SJSA1 (cell line): ENCODE results near the gene NOP56. TPM values are rescaled to one million over a fixed set of nuclear protein-coding genes. Genes with fewer than 3 reads are reported as not detected.

ENCODE experiments used
- DNase-seq, 2 experiments: peaks; one replicate each; pipeline ENCODE4 v3.0.0-alpha.2; 2015 to 2020; ENCODE audit warnings: low spot score in 2 of 2, low read depth in 1 of 2
- H3K27ac ChIP-seq: fragments of 250-450 bp; sonication (Bioruptor Pico); 2 replicates; pipeline ENCODE4 v1.5.1; 2020; ENCODE audit warnings: mild to moderate bottlenecking, moderate library complexity
- H3K27me3 ChIP-seq: fragments of 250-450 bp; sonication (Bioruptor Pico); replicated peaks from 2 replicates; pipeline ENCODE4 v1.5.1; 2020; ENCODE audit warnings: mild to moderate bottlenecking, moderate library complexity
- H3K36me3 ChIP-seq: fragments of 250-450 bp; sonication (Bioruptor Pico); 2 replicates; pipeline ENCODE4 v1.5.1; 2020; ENCODE audit warnings: mild to moderate bottlenecking
- H3K4me1 ChIP-seq: fragments of 250-450 bp; sonication (Bioruptor Pico); replicated peaks from 2 replicates; pipeline ENCODE4 v1.6.1; 2021; ENCODE audit warnings: mild to moderate bottlenecking
- H3K4me3 ChIP-seq: fragments of 250-450 bp; sonication (Bioruptor Pico); 2 replicates; pipeline ENCODE4 v1.5.1; 2020; ENCODE audit warnings: mild to moderate bottlenecking
- H3K9me3 ChIP-seq: fragments of 250-450 bp; sonication (Bioruptor Pico); replicated peaks from 2 replicates; pipeline ENCODE4 v1.5.1; 2020; ENCODE audit warnings: mild to moderate bottlenecking
- total RNA-seq: library from RNA; depleted of rRNA; stranded (reverse); fragments of >200 nt; shearing (Covaris generic); gene quantifications from 2 replicates; pipeline ENCODE4 v1.2.3, GENCODE V29; 2014

Gene NOP56
- total RNA-seq, 1 experiment from 2014 or later = 218 TPM

DNA sequence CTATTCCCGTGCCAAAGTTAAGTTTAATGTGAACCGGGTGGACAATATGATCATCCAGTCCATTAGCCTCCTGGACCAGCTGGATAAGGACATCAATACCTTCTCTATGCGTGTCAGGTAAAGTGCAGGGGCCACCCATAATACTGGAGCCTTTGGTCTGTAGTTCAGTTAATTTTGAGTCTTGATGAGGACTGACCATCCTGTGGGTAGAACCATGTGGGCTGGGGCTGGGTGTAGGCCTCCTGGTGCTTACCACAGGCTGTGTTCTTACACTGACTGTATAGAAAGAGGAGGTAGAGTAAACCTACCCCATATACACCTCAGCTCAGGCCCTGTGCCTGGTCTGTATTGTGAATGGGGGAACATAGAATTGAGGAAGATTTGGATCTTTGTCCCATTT lies 2.4 kb downstream of the NOP56 start:
- Histone ChIP-seq H3K4me1 (peaks cover 17% of the 10 kb centered on the region), H3K36me3 (peaks cover 74% of the 10 kb centered on the region), H3K27ac (no peak overlapping the region), H3K27me3 (no peaks in the 10 kb centered on the region), H3K9me3 (no peaks in the 10 kb centered on the region), H3K4me3 (no peak overlapping the region)
- DNase-seq = no peak

DNA sequence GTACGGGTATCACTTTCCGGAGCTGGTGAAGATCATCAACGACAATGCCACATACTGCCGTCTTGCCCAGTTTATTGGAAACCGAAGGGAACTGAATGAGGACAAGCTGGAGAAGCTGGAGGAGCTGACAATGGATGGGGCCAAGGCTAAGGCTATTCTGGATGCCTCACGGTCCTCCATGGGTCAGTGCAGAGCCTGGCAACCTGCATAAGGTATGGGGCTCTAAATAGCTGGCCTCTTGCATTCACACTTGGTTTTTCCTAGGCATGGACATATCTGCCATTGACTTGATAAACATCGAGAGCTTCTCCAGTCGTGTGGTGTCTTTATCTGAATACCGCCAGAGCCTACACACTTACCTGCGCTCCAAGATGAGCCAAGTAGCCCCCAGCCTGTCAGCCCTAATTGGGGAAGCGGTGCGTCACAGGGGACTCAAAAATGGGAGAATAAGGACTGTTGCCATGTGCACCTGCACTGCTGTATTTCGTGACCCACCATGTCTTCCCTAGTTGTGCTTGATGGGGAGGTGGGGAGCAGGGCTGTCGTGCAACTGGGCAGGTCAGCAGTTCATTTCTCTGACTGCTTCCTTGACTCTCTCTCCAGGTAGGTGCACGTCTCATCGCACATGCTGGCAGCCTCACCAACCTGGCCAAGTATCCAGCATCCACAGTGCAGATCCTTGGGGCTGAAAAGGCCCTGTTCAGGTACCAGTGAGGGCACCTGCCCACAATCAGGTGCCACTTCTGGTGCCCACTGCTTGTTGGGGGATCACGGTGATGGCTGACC lies 3.1 kb downstream of the NOP56 start:
- Histone ChIP-seq H3K27ac (no peak overlapping the region), H3K36me3 (peaks cover 81% of the 10 kb centered on the region), H3K4me1 (peaks cover 17% of the 10 kb centered on the region), H3K9me3 (no peaks in the 10 kb centered on the region), H3K4me3 (no peak overlapping the region), H3K27me3 (no peaks in the 10 kb centered on the region)
- no peak for DNase-seq

DNA sequence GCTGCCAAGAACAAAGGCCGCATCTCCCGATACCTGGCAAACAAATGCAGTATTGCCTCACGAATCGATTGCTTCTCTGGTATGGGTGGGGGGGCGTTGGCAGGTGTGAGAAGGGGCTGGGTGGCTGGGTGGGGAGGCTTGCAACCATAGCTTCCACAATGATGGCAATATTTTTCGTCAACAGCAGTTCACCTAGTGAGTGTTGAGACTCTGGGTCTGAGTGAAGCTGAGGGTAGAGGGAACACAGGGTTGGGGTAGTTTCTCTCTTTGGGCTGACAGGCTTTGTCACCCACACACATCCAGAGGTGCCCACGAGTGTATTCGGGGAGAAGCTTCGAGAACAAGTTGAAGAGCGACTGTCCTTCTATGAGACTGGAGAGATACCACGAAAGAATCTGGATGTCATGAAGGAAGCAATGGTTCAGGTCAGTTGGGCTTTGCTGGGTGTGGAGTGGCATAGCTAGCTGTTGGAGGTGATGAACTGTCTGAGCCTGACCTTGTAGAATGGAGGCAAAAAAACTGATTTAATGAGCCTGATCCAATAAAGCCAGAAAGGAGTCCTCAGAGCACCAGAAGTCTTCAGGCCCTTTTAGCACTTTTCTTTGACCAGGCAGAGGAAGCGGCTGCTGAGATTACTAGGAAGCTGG lies 4.2 kb downstream of the NOP56 start:
- Histone ChIP-seq H3K27ac (no peak overlapping the region), H3K36me3 (peaks cover 89% of the 10 kb centered on the region), H3K9me3 (no peaks in the 10 kb centered on the region)

DNA sequence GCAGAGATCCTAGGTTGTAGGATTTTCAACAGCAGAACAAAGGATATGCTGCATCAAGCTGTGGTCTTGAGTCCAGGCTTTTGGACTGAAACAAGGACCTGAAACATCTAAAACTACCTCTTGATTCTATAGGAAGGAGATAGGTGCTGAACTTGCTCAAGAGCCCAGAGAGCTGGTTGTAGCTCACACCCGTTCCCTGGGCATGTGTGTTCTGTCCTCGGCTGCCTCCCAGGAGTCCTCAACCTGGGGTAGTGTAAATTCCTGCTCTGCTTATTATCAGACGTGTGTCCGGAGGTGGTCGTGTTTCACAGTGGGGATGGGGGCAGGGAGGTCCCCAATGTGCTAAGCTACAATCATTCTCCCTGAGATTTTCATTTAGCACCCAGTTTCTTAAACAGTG lies 4.8 kb downstream of the NOP56 start:
- no peaks in the 10 kb centered on the region for H3K27me3 ChIP-seq
- no peaks in the 10 kb centered on the region for H3K9me3 ChIP-seq
- no peak for DNase-seq
- H3K4me1 ChIP-seq = peaks cover 13% of the 10 kb centered on the region
- no peak overlapping the region for H3K27ac ChIP-seq
- no peak overlapping the region for H3K4me3 ChIP-seq
- H3K36me3 ChIP-seq = peaks cover 95% of the 10 kb centered on the region

More for the DNA sequence above, 4.2 kb downstream of the NOP56 start:
- H3K27me3 ChIP-seq = no peaks in the 10 kb centered on the region
- no peak for DNase-seq
- peaks cover 13% of the 10 kb centered on the region for H3K4me1 ChIP-seq
- H3K4me3 ChIP-seq = no peak overlapping the region

DNA sequence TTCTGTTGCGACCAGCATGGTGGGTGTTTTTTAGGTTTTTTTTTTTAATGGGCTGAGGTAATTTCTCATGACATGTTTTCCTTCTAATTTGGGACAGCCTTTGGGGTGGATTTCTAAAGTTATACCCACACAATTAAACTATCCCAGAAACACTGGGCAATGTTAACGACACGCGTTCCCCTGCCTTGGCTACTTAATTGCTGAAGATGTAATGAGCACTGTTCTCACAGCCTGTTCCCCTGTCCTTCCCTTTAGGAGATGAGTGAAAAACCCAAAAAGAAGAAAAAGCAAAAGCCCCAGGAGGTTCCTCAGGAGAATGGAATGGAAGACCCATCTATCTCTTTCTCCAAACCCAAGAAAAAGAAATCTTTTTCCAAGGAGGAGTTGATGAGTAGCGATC lies 5.2 kb downstream of the NOP56 start:
- H3K4me1 ChIP-seq = peaks cover 13% of the 10 kb centered on the region
- H3K4me3 ChIP-seq = no peak overlapping the region
- peaks cover 97% of the 10 kb centered on the region for H3K36me3 ChIP-seq
- H3K9me3 ChIP-seq = no peaks in the 10 kb centered on the region
- DNase-seq = no peak
- no peak overlapping the region for H3K27ac ChIP-seq
- no peaks in the 10 kb centered on the region for H3K27me3 ChIP-seq

DNA sequence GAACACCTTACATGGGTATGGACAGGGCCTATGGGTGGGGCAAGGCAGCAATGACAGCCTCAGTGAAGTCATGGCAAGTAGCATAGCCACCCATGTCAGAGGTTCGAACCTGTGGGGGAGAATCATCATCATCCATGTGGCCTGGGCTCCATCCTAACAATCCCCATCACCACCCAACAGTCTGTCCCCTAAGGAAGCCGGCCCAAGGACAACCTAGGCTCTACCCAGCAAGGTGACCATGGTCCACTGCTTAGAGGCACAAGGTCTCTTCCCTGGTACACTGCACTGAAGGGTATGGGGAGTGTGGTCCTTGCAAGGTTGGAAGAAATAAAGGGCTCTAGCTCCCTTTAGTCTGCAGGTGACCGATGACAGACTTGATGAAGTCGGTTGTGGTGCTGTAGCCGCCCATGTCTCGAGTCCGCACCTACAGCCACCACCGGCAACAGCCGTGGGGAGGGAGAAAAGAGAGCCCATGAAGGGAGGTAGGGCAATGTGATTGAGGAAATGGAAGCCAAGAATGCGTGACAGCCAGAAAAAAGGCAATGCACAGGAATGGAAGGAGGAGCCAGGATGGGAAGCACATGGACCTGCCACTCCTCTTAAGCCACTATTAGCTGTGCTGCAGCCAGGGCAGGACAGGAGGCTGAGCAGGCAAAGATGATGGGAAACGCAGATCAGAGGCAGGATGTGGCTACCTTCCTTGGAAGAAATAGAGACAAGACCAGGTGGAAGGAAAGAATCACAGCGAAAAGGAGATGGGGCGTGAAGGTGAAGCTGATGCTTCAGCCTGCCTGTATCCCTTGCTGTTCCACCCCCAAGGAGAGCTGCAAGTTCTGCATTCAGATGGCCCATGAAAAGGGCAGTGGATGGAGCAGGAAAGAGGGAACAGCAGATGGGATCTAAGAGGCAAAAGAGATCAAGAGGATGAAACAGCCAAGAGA lies 6.3 kb downstream of the NOP56 start:
- no peak for DNase-seq
- Histone ChIP-seq H3K27me3 (no peaks in the 10 kb centered on the region), H3K4me3 (no peak overlapping the region), H3K27ac (no peak overlapping the region), H3K9me3 (no peaks in the 10 kb centered on the region), H3K36me3 (peaks cover 89% of the 10 kb centered on the region), H3K4me1 (peaks cover 16% of the 10 kb centered on the region)

DNA sequence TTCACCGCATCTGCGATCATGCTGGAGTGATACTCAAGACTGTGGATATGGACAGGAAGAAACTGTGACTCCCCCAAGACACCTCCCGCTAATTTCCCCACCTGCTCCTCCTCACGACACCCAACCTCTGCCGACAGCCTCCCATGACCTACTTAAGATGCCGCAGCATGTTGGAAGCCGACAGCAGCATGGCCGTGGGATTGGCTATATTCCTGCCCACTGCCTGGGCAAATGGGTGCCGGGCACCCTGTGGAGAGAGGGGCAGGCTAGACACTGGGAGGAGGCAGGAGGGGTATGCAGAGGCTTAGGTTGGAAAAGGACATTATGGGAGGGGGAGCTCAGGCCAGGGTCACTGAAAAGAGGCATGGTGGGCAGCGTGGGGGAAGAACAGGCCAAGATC lies 7.1 kb downstream of the NOP56 start:
- Histone ChIP-seq H3K27me3 (no peaks in the 10 kb centered on the region), H3K9me3 (no peaks in the 10 kb centered on the region), H3K27ac (no peak overlapping the region), H3K36me3 (peaks cover 80% of the 10 kb centered on the region), H3K4me3 (no peak overlapping the region), H3K4me1 (peaks cover 10% of the 10 kb centered on the region)
- no peak for DNase-seq

DNA sequence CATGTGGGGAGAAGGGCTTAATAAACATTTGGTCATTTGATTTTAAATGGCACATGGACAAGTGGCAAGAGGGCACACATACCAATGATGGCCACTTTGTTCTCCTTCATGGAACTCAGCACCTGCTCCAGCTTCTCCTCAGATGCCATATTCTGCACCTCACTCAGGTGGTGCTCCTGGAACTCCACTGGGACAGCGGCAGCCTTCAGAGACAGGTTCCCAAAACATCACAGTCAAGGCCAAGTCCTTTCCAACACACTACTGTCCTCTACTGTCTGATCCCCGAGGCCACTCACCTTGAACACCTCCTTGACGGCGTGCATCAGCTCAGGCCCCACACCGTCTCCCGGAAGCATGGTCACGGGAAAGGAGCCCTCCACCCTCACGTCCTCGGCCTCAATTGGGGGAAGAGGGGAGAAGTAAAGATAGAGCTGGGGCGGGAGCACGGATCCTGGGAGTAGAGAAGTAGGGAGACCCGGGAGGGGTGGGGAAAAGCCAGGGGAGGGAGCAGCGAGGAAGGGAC lies 11.0 kb downstream of the NOP56 start:
- H3K4me3 ChIP-seq = peak overlapping the region; percentile 62
- no peaks in the 10 kb centered on the region for H3K27me3 ChIP-seq
- no peak for DNase-seq
- peaks cover 41% of the 10 kb centered on the region for H3K36me3 ChIP-seq
- H3K9me3 ChIP-seq = no peaks in the 10 kb centered on the region
- H3K27ac ChIP-seq = peak overlapping the region; percentile 67
- peaks cover 9% of the 10 kb centered on the region for H3K4me1 ChIP-seq

DNA sequence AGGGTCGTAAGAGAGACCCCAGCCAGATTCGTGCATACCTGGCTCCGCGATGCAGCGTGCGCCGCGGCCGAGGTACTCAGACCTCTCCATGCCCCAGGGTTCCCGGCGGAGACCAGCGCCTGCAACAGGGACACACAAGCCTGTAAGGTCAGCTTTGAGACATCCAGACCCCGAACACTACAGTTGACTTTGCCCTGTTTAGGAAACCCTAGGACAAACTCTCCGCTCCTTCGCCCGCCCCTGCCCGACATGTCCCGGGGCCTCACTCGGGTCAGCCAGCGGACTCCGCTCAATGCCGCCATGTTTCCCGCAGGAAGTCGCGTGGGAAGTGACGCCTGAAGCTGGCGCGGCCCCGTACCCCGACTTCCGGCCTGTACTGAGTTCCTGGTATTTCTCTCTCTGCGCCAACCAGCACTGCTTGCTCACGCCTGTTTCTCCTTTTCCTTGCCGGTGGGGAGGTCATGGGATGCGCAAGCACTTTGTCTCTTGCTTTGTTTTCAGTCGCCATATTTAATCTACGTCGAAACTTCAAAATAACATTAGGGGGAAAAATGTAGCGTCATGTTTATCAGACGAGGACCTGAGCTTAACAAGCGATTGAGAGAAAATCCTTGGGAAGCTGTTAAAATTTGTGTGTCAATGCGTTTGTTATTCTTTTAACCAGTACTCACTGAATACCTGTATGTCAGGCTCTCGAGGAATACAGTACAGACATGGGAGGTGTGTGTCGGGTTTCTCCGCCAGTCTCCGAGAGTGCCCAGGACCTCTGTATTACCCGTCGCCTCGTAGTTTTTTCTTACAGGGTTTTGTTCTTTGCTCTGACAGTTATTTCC lies 11.7 kb downstream of the NOP56 start, which contains the start of gene IDH3B:
Gene IDH3B (minus strand): TSS at position 330 of the 833 bp plus-strand sequence. CDS start 28 bp downstream, at position 302.
- H3K9me3 ChIP-seq = no peaks in the 10 kb centered on the region
- peak; percentile 82 to 90 for DNase-seq
- H3K27me3 ChIP-seq = no peaks in the 10 kb centered on the region
- H3K4me1 ChIP-seq = peaks cover 9% of the 10 kb centered on the region
- peak within 1 kb of the TSS; percentile 67 for H3K27ac ChIP-seq
- peaks cover 35% of the 10 kb centered on the region for H3K36me3 ChIP-seq
- peak within 1 kb of the TSS; percentile 62 for H3K4me3 ChIP-seq

DNA sequence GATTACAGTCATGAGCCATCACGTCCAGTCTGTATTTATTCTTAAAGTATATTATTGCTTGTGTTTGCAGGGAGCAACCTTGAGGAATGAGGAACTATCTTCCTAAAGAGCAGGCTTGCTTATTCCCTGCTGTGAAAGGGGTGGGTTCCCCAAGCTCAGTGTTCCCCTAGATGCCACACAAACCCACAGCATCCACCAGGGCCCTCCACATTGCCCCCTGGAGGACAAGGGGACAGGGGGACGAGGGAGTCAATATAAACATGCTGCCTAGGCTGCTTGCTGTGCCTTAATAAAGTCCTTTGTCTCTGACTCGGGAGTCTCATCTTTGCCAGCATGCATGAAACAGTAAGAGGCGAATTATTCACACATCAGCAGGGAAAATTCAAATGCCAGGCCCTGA lies 19.5 kb downstream of the NOP56 start:
- no peaks in the 10 kb centered on the region for H3K4me1 ChIP-seq
- H3K9me3 ChIP-seq = no peaks in the 10 kb centered on the region
- H3K4me3 ChIP-seq = no peak overlapping the region
- no peaks in the 10 kb centered on the region for H3K27me3 ChIP-seq
- H3K36me3 ChIP-seq = no peaks in the 10 kb centered on the region
- no peak for DNase-seq
- no peak overlapping the region for H3K27ac ChIP-seq

DNA sequence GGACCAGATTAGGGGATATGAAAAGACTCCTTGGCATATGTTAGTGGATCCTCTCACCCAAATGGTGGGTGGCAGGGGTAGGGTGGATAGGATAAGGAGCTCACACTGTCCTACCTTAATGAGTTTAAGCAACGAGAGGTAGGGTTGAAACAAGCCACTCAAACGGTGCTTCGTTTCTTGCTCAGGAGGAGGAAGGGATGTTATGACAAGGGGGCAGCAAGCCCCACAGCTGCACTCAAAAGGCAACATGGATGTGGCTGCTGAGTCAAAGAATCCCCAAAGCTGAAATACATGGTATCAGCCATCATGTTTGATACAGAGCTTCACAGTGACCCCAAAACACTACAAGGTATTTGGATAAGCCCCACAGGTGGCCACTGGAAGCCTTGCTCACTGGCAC lies 20.0 kb downstream of the NOP56 start:
- no peaks in the 10 kb centered on the region for H3K36me3 ChIP-seq
- H3K4me3 ChIP-seq = no peak overlapping the region
- H3K27ac ChIP-seq = no peak overlapping the region
- H3K4me1 ChIP-seq = no peaks in the 10 kb centered on the region
- H3K27me3 ChIP-seq = no peaks in the 10 kb centered on the region
- no peak for DNase-seq
- H3K9me3 ChIP-seq = no peaks in the 10 kb centered on the region

DNA sequence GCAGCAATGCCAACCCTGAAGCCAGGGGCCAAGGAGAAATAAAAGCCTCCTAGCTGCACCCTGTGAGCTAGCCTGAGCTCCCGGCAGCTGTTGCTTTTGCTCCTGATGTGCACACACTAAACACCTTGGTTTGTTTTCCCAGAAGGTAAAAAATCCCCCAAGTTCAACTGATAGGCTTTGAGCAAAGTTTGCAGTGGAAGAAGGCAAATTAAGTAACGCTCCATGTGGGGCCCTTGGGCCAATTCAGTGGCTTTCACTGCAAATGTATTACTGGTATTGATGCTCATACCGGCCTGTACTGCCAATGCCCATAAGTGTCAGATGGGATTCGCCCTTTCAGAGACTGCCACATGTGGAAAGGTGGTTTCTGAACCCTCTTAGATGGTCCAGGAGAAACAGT lies 21.0 kb downstream of the NOP56 start:
- H3K4me3 ChIP-seq = no peak overlapping the region
- no peaks in the 10 kb centered on the region for H3K27me3 ChIP-seq
- H3K36me3 ChIP-seq = no peaks in the 10 kb centered on the region
- DNase-seq = no peak
- no peaks in the 10 kb centered on the region for H3K9me3 ChIP-seq
- H3K4me1 ChIP-seq = no peaks in the 10 kb centered on the region
- H3K27ac ChIP-seq = no peak overlapping the region

DNA sequence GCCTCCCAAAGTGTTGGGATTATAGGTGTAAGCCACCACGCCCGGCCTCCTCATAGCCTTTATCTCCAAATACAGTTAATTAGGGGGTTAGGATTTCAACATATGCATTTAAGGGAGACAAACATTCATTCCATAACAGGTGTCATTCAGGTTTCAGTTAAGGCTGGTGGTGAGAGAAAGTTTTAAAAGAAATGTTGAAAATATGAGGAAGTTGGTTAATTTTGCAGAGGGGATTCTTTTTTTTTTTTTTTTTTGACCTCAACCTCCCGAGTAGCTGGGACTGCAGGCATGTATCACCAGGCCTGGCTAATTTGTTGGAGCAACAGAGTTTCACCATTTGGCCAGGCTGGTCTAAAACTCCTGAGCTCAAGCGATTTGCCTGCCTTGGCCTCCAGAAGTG lies 27.6 kb downstream of the NOP56 start:
- DNase-seq = no peak
- Histone ChIP-seq H3K4me3 (no peak overlapping the region), H3K36me3 (no peaks in the 10 kb centered on the region), H3K4me1 (no peaks in the 10 kb centered on the region), H3K27ac (no peak overlapping the region), H3K9me3 (0 out of 2 replicates have a peak, but pooled peaks cover 2% of the 10 kb centered on the region), H3K27me3 (0 out of 2 replicates have a peak, but pooled peaks cover 3% of the 10 kb centered on the region)
